ENCODE data around the gene IPO11.

DNA sequence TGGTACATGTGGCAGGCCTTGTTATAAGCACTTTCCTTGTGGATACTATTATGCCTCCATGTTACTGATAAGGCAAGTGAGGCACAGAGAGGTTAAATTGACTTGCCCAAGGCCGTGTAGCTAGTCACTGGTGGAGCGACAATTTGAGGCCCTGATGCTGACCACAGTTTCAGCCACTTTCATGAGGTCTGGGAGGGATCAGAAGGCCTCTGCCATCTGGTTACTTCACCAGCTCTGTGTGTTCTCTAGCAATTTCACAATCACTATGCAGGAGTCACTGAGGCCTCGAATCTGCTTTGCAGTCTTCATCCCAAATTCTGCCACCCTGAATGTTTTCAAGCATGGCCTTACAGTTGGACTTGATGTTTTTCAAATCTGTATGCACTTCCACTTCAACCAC lies 175.2 kb downstream of the IPO11 start:
- no peak for TF ChIP-seq ZFP30 (CRISPR knock-in tag; IDR thresholded peaks at IDR 0.05)
- TF ChIP-seq, protein P1, sequence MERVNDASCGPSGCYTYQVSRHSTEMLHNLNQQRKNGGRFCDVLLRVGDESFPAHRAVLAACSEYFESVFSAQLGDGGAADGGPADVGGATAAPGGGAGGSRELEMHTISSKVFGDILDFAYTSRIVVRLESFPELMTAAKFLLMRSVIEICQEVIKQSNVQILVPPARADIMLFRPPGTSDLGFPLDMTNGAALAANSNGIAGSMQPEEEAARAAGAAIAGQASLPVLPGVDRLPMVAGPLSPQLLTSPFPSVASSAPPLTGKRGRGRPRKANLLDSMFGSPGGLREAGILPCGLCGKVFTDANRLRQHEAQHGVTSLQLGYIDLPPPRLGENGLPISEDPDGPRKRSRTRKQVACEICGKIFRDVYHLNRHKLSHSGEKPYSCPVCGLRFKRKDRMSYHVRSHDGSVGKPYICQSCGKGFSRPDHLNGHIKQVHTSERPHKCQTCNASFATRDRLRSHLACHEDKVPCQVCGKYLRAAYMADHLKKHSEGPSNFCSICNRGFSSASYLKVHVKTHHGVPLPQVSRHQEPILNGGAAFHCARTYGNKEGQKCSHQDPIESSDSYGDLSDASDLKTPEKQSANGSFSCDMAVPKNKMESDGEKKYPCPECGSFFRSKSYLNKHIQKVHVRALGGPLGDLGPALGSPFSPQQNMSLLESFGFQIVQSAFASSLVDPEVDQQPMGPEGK (CRISPR knock-in tag; IDR thresholded peaks at IDR 0.05; ENCODE audit: borderline replicate concordance) = no peak
- no peak for TF ChIP-seq ISL1 (CRISPR knock-in tag; IDR thresholded peaks at IDR 0.05)
- no peak for TF ChIP-seq SNAI2 (CRISPR knock-in tag; IDR thresholded peaks at IDR 0.05)
- no peak for TF ChIP-seq ARNTL (CRISPR knock-in tag; IDR thresholded peaks at IDR 0.05; ENCODE audit: borderline replicate concordance, low read depth)
- TF ChIP-seq ZFP3 (CRISPR knock-in tag; IDR thresholded peaks at IDR 0.05) = no peak
- TF ChIP-seq BACH2 (CRISPR knock-in tag; IDR thresholded peaks at IDR 0.05; ENCODE audit: borderline replicate concordance) = no peak
- TF ChIP-seq GLIS3 (CRISPR knock-in tag; IDR thresholded peaks at IDR 0.05) = no peak
- TF ChIP-seq OSR1 (CRISPR knock-in tag; IDR thresholded peaks at IDR 0.05) = no peak
- TF ChIP-seq RARB (CRISPR knock-in tag; IDR thresholded peaks at IDR 0.05) = no peak
- TF ChIP-seq TOX (CRISPR knock-in tag; IDR thresholded peaks at IDR 0.05; ENCODE audit: borderline replicate concordance) = no peak
- TF ChIP-seq, protein P2, sequence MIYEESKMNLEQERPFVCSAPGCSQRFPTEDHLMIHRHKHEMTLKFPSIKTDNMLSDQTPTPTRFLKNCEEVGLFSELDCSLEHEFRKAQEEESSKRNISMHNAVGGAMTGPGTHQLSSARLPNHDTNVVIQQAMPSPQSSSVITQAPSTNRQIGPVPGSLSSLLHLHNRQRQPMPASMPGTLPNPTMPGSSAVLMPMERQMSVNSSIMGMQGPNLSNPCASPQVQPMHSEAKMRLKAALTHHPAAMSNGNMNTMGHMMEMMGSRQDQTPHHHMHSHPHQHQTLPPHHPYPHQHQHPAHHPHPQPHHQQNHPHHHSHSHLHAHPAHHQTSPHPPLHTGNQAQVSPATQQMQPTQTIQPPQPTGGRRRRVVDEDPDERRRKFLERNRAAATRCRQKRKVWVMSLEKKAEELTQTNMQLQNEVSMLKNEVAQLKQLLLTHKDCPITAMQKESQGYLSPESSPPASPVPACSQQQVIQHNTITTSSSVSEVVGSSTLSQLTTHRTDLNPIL (CRISPR knock-in tag; IDR thresholded peaks at IDR 0.05; ENCODE audit: low read depth) = no peak
- no peak for TF ChIP-seq ZC3H10 (CRISPR knock-in tag; IDR thresholded peaks at IDR 0.05)
- TF ChIP-seq ESRRG (CRISPR knock-in tag; IDR thresholded peaks at IDR 0.05) = no peak
